ENCODE data around the gene EYA3.
A peak's percentile ranks its signal among the peaks of the same experiment; 100 is the strongest.

EYA3 gene

DNA sequence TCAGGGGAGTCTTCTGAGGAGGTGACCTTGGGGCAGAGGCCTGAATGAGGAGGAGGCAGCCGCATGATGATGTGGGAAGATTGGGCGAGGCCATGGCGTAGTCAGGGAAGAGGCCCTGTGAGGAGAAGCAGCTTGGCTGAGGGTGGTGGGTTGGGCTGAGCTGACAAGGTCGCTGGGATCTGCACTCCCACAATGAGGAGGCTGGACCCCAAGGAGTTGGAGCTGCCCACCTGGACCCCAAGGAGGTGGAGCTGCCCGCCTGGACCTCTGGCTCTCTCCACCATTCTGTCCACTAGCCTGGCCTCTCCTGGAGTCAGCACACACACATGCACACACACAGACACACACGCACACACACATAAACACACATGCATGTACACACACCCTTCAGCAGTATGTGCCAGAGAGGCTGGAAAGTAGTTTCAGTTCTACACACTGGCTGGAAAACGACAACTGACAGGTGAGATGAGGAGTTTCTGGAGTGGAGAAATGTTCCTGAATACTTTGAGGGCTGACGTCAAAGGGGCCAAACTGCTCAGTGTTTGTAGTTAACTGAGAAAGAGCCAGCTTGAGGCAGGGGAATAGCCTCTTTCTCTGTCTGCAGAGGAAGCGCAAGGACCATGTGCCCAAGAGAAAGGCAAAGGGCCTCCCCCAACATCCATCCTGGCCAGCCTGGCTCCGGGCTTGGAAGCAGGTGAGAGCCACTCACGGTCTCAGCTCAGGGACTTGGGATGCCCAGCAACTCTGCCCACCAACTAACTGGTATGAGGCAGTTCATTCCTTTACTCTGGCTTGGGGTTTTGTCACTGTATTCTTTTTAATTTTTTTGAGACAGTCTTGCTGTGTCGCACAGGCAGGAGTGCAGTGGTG is 146.5 kb downstream of the EYA3 start:
- DNase-seq (no peak), ATAC-seq (ENCODE audit: insufficient read depth, low read depth) (no peak)
- no peaks in the 10 kb centered on the region for H3K27me3 ChIP-seq (ENCODE audit: insufficient read depth, low read length, poor library complexity)
- no peak overlapping the region for H3K27ac ChIP-seq (ENCODE audit: low read length)
- H3K9me3 ChIP-seq (ENCODE audit: insufficient read depth, low read length, severe bottlenecking), result no peaks in the 10 kb centered on the region
- no peak overlapping the region for H3K9ac ChIP-seq (ENCODE audit: low read depth, low read length)
- no peaks in the 10 kb centered on the region for H3K79me2 ChIP-seq (ENCODE audit: insufficient read depth, low read length)
- H3K36me3 ChIP-seq (ENCODE audit: insufficient read depth, low read length), result no peaks in the 10 kb centered on the region
- no peak overlapping the region for H2AFZ ChIP-seq (ENCODE audit: low read depth, low read length)
- TF ChIP-seq, protein P1, sequence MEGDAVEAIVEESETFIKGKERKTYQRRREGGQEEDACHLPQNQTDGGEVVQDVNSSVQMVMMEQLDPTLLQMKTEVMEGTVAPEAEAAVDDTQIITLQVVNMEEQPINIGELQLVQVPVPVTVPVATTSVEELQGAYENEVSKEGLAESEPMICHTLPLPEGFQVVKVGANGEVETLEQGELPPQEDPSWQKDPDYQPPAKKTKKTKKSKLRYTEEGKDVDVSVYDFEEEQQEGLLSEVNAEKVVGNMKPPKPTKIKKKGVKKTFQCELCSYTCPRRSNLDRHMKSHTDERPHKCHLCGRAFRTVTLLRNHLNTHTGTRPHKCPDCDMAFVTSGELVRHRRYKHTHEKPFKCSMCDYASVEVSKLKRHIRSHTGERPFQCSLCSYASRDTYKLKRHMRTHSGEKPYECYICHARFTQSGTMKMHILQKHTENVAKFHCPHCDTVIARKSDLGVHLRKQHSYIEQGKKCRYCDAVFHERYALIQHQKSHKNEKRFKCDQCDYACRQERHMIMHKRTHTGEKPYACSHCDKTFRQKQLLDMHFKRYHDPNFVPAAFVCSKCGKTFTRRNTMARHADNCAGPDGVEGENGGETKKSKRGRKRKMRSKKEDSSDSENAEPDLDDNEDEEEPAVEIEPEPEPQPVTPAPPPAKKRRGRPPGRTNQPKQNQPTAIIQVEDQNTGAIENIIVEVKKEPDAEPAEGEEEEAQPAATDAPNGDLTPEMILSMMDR (IDR thresholded peaks at IDR 0.05; ENCODE audit: borderline replicate concordance, extremely low read depth, low read length, poor library complexity, severe bottlenecking), result no peak
- TF ChIP-seq EZH2 (IDR thresholded peaks at IDR 0.05; ENCODE audit: borderline replicate concordance, low read depth, low read length, severe bottlenecking), result no peak
- H4K20me1 ChIP-seq (ENCODE audit: insufficient read depth, low read length), result no peaks in the 10 kb centered on the region
- no peak overlapping the region for H3K4me3 ChIP-seq (ENCODE audit: low read depth in 1 of 2, low read length in 2 of 2)
- no peak overlapping the region for H3K4me2 ChIP-seq (ENCODE audit: insufficient read depth, low read length)
- H3K4me1 ChIP-seq (ENCODE audit: insufficient read depth, low read length), result no peaks in the 10 kb centered on the region

- H3K36me3 ChIP-seq (ENCODE audit: insufficient read depth, low read length), result no peaks in the 10 kb centered on the region
- TF ChIP-seq, protein P1 (IDR thresholded peaks at IDR 0.05; ENCODE audit: borderline replicate concordance, extremely low read depth, low read length, poor library complexity, severe bottlenecking), result no peak
- TF ChIP-seq EZH2 (IDR thresholded peaks at IDR 0.05; ENCODE audit: borderline replicate concordance, low read depth, low read length, severe bottlenecking), result no peak
- H3K4me1 ChIP-seq (ENCODE audit: insufficient read depth, low read length), result no peaks in the 10 kb centered on the region
Measured at GRCh38 chr1:27940870-27941560, 147.4 kb downstream of the EYA3 start.

GRCh38 chr1:27940297-27940696 is 148.1 kb downstream of the EYA3 start:
- TF ChIP-seq EZH2 (IDR thresholded peaks at IDR 0.05; ENCODE audit: borderline replicate concordance, low read depth, low read length, severe bottlenecking), result no peak
- TF ChIP-seq, protein P1 (IDR thresholded peaks at IDR 0.05; ENCODE audit: borderline replicate concordance, extremely low read depth, low read length, poor library complexity, severe bottlenecking), result peak; percentile 64
- no peaks in the 10 kb centered on the region for H3K4me1 ChIP-seq (ENCODE audit: insufficient read depth, low read length)
- H3K4me3 ChIP-seq (ENCODE audit: low read depth in 1 of 2, low read length in 2 of 2), result no peak overlapping the region
- no peak overlapping the region for H3K9ac ChIP-seq (ENCODE audit: low read depth, low read length)
- no peaks in the 10 kb centered on the region for H4K20me1 ChIP-seq (ENCODE audit: insufficient read depth, low read length)
- no peaks in the 10 kb centered on the region for H3K27me3 ChIP-seq (ENCODE audit: insufficient read depth, low read length, poor library complexity)
- DNase-seq, result peak; percentile 51
- no peaks in the 10 kb centered on the region for H3K9me3 ChIP-seq (ENCODE audit: insufficient read depth, low read length, severe bottlenecking)
- H2AFZ ChIP-seq (ENCODE audit: low read depth, low read length), result no peak overlapping the region
- ATAC-seq (ENCODE audit: insufficient read depth, low read depth), result peak; percentile 70; the same call in 2 of the 3 replicates
- H3K27ac ChIP-seq (ENCODE audit: low read length), result no peak overlapping the region
- H3K79me2 ChIP-seq (ENCODE audit: insufficient read depth, low read length), result no peaks in the 10 kb centered on the region
- no peaks in the 10 kb centered on the region for H3K36me3 ChIP-seq (ENCODE audit: insufficient read depth, low read length)
- H3K4me2 ChIP-seq (ENCODE audit: insufficient read depth, low read length), result no peak overlapping the region

More at GRCh38 chr1:27940870-27941560, 147.4 kb downstream of the EYA3 start:
- DNase-seq (no peak), ATAC-seq (ENCODE audit: insufficient read depth, low read depth) (no peak)
- Histone ChIP-seq H3K9ac (ENCODE audit: low read depth, low read length) (no peak overlapping the region), H3K27me3 (ENCODE audit: insufficient read depth, low read length, poor library complexity) (no peaks in the 10 kb centered on the region), H3K4me2 (ENCODE audit: insufficient read depth, low read length) (no peak overlapping the region), H3K79me2 (ENCODE audit: insufficient read depth, low read length) (no peaks in the 10 kb centered on the region), H3K27ac (ENCODE audit: low read length) (no peak overlapping the region), H3K9me3 (ENCODE audit: insufficient read depth, low read length, severe bottlenecking) (no peaks in the 10 kb centered on the region), H2AFZ (ENCODE audit: low read depth, low read length) (no peak overlapping the region), H4K20me1 (ENCODE audit: insufficient read depth, low read length) (no peaks in the 10 kb centered on the region), H3K4me3 (ENCODE audit: low read depth in 1 of 2, low read length in 2 of 2) (no peak overlapping the region)

All from DND-41 (cell line).